GM21723 (cell line): Measurements from ENCODE around the gene WAPL.

ENCODE experiments used
- ATAC-seq: cut with Tn5 transposase; IDR thresholded peaks from one replicate; pipeline ENCODE4 v1.9.1; 2021; ENCODE audit warnings: mild to moderate bottlenecking, moderate library complexity; ENCODE audit not compliant: unreplicated experiment

WAPL gene

GRCh38 chr10:86472061-86472460, 49.5 kb downstream of the WAPL start:
- ATAC-seq: no peak

GRCh38 chr10:86461963-86462804, 59.4 kb downstream of the WAPL start:
- ATAC-seq: no peak

DNA sequence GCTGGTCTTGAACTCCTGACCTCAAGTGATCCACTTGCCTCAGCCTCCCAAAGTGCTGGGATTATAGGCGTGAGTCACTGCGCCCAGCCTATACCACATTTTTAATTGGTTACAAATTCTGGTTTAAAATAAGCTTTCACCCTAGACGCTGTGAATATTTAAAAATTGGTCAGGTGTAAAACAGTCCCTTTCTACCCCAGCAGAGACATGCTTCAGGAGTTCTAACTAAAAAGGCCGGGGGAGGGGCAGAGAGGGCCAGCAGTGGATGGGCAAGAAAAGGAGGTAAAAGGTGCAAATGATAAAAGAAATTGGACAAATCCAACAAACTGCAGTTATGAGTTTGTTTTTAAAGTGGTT, 70.0 kb downstream of the WAPL start:
- ATAC-seq: no peak

GRCh38 chr10:86450806-86451603, 70.6 kb downstream of the WAPL start:
- ATAC-seq: no peak

- no peak for ATAC-seq
Measured at GRCh38 chr10:86449926-86450558, 71.5 kb downstream of the WAPL start.

GRCh38 chr10:86447432-86447831, 74.2 kb downstream of the WAPL start:
- ATAC-seq: no peak

- ATAC-seq: no peak
Measured at GRCh38 chr10:86446987-86447386, 74.6 kb downstream of the WAPL start.

DNA sequence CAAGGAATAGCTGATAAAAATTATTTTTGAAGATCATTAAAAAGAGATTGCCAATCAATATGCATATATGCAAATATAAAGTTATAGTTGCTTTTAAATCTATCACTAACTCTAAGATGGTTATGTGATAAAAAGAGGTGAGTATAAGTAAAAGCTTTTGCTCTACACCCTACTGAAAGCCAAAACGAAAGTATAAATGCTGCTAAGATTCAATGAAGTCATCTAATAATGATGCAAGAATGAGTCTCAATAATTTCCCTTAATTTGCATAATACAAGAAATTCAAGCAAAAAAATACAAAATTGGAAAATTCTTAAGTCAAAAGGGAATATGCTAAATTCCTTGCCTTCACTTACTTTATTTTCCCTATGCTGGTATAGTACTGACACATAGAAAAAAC, 75.2 kb downstream of the WAPL start:
- no peak for ATAC-seq

- ATAC-seq: no peak
Measured at GRCh38 chr10:86443936-86444335, 77.7 kb downstream of the WAPL start.

GRCh38 chr10:86443069-86443468, 78.5 kb downstream of the WAPL start:
- no peak for ATAC-seq

GRCh38 chr10:86440874-86441843, 80.4 kb downstream of the WAPL start:
- ATAC-seq: no peak

- no peak for ATAC-seq
Measured at GRCh38 chr10:86439544-86439943, 82.0 kb downstream of the WAPL start.

GRCh38 chr10:86438091-86438749, 83.4 kb downstream of the WAPL start:
- no peak for ATAC-seq

- ATAC-seq: no peak
Measured at GRCh38 chr10:86437447-86437846, 84.1 kb downstream of the WAPL start.

DNA sequence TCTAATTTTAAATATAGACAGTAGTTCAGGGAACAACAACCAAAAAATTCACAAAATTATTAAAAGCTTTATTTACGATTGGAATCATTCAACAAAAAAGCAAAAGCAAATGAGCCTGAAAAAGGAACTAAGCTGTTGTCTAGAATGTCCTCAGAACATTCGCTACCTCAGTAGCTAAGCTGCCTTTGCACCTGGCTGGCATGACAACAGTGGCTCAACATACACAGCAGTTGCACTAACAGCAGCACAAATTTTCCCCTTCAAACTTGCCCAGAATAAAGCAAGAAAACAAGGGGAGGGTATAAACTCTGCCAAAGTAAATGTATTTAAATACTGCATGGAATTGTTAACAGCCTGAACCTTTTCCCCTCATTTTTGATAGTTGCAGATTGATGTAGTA, 84.6 kb downstream of the WAPL start:
- no peak for ATAC-seq

- no peak for ATAC-seq
Measured at GRCh38 chr10:86434656-86435055, 86.9 kb downstream of the WAPL start.

GRCh38 chr10:86423739-86424138, 97.9 kb downstream of the WAPL start:
- no peak for ATAC-seq

GRCh38 chr10:86419101-86419500, 102.5 kb downstream of the WAPL start:
- no peak for ATAC-seq

DNA sequence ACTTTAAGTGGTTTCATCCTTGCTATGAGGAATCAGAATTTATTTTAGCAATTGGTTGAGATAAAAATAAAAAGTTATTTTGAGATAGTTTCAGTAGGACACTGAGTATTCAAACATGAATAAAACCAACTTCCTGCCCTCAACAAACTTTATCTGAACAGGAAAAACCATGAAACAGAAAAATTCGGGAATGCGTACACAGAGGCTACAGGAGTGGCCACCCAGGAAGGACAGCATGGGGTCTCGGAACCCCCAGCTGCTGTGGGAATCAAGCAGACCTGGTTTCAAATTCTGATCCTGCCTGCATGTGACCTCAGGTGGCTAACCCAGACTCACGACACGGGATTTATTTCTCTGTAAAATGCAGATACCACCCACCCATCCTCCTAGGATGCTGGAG, 106.0 kb downstream of the WAPL start:
- ATAC-seq: no peak

DNA sequence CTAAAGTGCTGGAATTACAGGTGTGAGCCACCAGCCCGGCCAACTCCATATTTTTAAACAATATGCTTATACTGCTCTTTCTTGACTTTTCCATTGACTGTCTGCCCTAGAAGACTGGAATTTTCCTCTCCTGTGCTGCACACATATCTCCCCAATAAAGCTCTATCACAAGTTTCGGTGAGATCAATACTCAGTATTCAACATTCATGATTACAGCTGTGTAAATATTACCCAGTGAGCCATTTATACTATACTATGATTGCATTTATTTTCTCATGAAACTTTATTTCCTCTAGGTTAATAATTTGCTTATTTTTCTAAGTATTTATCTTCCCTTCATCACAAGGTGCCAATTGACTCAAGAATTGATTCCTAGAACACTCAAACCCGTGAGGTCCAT, 106.5 kb downstream of the WAPL start:
- no peak for ATAC-seq
